HG03354 (cell line): ENCODE measurements around the gene DUOXA2.
"Not testable (repeated sequence)": the region's sequence is repeated elsewhere in the genome, so short reads cannot be mapped to it uniquely, and the experiment has no call there.

Source experiments
- ATAC-seq: cut with Tn5 transposase; IDR thresholded peaks from one replicate; pipeline ENCODE4 v1.9.1; 2021; ENCODE audit warnings: mild to moderate bottlenecking; ENCODE audit not compliant: unreplicated experiment, poor library complexity, severe bottlenecking

Gene DUOXA2

DNA sequence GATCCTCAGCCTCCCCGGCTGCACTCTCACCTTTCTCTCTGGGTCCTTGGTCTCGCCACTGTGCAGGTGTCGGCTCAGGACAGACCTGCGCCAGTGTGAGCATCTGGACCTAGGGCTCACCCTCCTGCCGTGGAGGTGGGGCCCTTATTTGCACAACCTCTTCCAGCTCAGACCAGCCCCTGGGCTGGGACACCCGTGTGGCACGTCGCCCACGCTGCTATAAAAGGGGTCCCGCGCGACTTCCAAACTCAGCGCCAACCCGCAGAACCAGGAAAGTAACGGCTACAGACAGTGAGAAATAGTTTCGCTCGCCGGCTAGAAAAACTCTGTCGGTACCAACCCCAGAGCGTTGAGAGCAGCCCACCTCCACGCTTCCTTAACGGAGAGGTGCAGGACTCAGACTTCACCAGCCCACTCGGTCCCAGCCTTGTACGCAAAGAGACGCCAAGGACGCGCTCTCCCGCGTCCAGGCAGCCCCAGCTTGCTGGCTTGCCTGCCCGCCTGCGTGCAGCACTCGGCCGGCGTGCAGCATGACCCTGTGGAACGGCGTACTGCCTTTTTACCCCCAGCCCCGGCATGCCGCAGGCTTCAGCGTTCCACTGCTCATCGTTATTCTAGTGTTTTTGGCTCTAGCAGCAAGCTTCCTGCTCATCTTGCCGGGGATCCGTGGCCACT, at the start of gene DUOXA2, which contains the start of gene DUOX2:
Gene DUOXA2 (plus strand): TSS at position 251 of the 675 bp plus-strand sequence. CDS start 280 bp downstream, at position 531.
Gene DUOX2 (minus strand): TSS at position 97 of the 675 bp plus-strand sequence. CDS start 761 bp downstream, outside the sequence.
- ATAC-seq: no peak

DNA sequence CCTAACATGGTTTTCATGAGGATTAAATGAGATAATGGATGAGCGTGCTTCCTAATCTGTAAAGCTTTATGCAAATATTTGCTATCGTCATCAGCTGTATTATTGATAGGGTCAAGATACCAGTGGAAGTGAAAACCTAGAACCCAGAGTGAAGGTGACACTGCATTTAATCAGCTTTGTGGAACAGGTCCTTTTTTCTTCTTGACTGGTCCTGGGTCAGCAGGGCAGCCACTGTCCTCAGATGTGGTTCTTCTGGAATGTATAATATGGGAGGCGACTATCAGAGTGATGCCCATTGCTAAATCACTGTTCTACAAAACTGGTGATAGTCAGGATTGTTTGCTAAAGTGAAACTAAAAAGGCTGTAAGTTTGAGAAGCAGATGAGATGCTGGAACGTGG, 49.7 kb upstream of the DUOXA2 start:
- ATAC-seq: no peak

DNA sequence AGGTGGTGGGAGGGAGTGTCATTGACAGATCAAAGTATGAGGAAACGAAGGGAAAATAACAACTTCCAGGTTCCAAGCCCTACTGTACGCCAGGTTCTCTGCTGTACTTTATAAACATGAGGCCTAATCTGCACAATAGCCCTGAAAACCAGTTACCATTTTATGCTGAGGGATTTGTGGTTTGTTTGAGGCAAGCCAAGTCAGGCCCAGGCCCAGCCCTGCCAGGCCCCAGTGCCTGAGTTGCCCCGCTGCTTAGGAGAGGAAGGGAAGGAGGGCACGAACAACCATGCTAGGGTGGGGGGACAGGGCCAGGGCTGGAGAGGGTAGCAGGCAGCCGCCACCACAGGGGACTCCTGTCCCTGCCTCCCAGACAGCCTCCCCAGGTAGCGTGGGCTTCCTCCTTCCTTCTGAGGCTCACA, 44.2 kb upstream of the DUOXA2 start:
- not testable (repeated sequence) for ATAC-seq

DNA sequence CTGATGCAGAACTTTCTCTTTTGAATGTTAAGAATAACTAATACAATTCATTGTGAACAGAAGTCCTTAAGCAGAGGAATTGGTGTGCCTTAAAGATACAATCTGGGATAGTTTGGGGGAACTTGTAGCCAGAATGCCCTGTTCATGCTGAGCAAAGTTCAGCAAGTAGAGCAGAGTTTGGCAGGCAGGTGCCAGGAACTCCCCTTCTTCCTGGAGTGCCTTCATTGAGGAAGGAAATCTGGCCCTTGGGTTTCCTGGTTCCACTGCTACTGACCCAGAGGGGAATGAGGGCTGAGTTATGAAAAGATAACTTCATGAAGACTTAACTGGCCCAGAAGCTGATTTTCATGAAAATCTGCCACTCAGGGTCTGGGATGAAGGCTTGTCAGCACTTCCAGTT, 40.5 kb upstream of the DUOXA2 start:
- not testable (repeated sequence) for ATAC-seq

DNA sequence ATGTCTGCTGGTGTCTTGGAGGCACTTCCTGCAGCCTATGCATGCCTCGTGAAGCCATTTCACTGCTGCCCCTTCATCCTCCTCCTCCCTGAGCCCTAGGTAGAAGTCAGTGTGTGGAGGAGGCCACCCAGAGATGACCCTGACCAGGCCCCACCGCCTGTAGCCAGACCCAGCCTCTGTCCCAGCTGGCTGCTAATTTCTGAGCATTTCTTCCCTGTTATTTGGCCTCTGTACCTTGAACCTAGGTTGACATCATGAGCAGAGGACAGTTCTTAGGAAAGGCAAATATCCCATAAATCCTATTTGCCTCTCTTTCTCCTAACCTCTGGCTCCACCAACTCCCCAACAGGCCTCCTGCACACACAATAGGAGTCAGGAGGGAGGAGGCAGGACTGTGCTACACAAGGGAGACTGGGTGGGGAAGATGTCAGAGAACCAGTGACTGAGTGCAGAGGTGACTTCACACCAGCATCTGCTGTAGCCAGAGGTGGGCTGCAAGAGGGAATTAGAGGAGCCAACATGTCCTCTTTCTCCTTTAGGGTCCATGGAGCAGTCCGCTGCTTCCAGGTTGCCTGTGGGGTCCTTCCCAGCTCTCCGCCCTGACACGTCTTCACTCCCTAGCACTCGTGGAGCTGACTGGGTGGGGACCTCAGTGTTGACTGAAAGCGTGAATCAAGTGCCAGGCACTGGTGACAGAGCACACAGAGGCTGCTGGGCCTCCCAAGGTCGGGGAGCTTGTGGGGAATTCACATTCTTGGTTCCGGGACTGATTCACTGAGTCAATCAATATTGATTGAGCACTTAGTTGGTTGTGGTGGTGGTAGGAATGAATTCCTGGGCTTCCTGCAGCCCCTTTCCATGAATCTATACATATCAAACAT, 38.4 kb upstream of the DUOXA2 start:
- ATAC-seq: not testable (repeated sequence)

DNA sequence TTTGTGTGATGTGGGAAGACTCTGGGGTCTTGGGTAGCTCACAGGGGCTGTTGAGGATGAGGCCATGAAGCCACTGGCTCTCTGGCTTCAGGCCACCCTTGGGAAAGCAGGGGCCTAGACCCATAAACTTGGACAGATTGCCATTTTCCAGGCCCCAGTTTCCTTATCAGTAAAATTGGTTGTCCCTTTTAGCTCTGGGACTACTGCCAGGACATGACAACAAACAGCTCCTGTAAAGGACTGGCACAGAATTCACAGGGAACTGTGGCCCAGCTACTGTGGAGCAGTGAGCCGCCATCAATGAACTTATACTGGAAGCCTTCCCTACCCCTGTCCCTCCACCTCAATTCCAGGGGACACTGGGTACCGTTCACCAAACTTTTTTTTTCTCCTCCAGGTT, 36.7 kb upstream of the DUOXA2 start:
- not testable (repeated sequence) for ATAC-seq

DNA sequence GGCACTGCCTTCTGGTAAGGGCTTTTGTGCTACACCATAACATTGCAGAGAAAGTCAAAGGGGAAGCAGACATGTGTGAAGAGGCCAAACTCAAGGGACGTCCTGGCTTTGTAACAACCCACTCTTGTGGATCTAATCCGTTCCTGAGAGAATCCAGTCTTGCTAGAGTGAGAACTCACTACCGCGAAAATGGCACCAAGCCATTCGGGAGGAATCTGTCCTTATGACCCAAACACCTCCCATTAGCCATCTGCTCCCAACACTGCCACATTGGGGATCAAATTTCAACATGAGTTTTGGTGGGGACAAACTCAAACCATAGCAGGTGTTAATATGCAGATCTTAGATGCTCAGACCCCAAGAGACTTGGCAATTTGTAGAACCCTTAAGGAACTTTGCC, 34.9 kb upstream of the DUOXA2 start:
- ATAC-seq: not testable (repeated sequence)

DNA sequence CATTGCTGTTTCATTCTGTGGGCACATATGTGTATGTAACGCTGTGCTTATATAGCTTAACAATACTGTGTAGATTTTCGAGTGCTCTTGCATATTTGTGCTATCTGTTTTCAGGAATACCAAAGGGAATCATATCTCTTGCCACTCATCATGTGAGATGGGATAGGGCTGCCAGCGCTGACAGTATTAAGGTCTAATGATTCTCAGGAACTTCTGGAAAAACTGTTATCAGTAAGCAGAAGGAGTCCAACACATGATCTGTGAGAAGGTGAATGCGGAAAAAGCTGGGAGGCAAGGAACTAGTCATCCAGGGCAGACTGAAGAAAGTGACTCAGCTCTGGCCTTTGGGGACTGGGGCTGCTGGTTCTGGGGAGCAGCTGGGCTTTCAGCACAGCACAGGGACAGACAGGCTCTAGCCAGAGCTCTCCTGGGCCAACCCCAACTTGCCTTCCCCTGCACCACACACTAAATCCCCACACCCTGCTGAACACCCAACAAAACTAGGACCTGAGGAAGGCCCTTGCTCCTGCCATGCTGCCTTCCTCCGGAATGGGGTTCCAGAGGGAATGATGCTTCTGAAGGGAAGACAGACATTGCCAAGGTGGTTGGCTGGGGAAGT, 34.4 kb upstream of the DUOXA2 start:
- not testable (repeated sequence) for ATAC-seq

DNA sequence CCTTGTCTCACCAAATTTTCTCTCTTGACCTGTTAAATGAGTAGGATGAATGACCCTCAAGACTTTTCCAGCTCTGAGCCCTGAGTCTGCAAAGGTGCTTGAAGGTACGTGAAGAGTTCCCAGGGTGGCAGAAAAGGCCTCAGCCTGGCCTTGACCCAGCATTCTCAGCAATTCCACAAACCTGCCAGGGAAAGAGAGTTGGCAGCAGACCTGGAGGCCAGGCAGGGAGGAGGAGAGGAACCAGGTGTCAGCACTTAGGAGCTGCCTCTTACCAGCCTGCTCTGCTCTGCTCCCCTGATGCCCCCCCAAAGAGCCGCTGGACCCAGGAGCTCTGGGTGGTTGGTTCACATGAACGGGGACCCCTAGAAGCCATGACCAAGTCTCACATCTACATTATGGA, 33.5 kb upstream of the DUOXA2 start:
- not testable (repeated sequence) for ATAC-seq

DNA sequence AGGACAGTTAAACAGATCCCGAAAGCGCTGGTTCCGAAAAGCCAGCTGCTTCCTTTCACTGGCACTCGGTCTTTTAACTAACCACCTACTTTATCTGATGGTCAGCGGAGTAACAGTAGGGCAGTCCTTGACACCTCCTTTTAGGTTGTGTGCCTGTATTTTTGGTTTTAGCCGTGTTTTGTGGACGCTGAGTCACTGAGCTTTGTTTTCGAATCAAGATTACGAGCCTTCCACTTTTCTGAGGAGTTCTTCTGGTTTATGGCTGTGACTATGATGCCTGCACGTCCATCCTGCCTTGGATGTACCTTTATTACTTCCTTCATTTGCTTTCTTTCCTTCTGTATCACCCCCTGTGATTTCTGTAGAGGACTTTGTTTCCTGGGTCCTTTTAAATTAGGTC, 31.7 kb upstream of the DUOXA2 start:
- not testable (repeated sequence) for ATAC-seq

DNA sequence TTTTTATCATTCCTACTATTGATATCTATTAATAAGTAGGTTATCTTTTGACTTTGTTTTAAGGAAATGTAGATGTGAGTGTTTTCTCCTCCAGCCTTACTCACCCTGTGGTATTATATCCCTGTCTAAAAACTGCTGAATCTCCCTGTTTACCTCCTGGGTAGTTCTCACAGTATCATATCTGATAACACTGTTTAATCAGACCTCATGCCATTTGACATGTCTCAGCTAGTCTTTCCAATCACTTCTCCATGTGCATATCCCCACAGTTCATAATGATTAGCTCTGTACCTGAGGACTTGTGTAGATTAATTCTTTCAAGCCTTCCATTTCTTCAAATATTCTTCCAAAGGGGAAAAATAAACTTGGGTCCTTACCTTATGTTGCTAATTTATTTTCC, 30.9 kb upstream of the DUOXA2 start:
- no peak for ATAC-seq

DNA sequence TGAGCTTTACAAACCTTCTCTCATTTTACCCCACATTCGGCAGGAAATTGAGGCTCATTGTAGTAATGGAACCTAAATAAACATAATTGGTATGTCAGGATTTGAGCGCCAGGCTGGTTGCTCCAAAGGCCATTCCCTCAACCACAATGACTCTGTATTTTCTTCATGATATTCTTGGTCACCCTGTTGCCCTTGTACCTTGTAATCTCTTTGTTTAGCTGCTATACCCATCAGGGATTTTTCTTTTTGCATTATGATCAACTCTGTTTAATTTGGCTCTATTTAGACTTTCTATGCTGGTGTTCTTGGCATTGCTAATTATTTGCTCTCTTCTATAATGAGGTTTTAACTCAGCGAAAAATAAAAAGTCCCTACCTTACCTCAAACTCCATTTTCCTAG, 30.0 kb upstream of the DUOXA2 start:
- no peak for ATAC-seq

DNA sequence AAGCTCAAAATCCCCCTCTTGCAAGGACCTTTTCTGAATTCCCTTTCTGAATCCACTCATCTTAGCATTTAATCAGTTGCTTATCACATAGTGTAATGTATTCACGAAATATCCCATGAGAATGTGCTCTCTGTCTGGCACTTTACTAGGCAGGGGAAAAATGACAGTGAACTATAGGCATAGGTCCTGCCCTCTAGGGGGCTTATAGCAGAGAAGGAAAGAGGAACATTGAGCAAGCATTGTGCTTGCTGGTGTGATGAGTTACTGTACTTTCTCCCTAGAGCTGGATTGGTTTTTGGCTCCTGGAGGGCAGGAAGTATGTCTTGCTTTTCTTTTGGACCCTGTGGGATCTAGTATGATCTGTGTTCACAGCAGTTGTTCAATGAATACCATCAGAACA, 26.6 kb upstream of the DUOXA2 start:
- ATAC-seq: no peak

DNA sequence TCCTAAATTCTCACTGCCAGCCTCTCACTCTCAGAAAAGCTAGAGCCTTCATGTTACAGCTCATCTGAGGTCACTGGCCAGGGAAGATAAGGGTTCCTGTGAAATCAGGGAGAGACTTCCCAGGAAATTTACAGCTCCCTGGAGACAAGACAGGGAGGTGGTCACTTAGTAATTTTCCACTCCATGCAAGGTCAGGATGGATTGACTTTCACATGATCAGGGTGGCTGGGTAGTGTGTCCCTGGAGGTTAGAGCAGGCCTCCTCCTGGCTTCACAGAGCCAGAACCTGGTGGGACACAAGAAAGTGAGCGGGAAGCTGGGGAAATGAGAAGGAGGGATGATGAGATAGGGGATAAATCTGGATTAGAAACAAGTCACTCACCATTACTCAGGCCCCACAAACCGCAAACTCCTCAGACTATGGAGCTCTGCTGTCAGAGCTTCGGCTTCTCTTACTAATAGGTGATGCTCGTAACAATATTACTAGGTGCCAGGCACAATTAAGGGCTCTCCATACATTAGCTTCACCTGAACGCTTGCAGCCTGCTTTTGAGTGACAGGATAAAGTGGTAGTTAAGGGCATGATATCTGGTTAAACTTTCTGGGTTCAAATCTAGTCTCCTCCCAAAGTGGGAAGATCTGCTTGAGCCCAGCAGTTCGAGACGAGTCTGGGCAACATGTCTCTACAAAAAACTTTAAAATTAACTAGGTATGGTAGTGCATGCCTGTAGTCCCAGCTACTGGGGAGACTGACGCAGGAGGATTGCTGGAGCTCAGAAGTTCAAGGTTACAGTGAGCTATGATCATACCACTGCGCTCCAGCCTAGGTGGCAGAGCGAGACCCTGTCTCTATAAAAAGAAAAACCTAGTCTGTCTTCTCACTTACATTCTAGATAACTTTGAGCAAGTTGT, 25.1 kb upstream of the DUOXA2 start:
- no peak for ATAC-seq

DNA sequence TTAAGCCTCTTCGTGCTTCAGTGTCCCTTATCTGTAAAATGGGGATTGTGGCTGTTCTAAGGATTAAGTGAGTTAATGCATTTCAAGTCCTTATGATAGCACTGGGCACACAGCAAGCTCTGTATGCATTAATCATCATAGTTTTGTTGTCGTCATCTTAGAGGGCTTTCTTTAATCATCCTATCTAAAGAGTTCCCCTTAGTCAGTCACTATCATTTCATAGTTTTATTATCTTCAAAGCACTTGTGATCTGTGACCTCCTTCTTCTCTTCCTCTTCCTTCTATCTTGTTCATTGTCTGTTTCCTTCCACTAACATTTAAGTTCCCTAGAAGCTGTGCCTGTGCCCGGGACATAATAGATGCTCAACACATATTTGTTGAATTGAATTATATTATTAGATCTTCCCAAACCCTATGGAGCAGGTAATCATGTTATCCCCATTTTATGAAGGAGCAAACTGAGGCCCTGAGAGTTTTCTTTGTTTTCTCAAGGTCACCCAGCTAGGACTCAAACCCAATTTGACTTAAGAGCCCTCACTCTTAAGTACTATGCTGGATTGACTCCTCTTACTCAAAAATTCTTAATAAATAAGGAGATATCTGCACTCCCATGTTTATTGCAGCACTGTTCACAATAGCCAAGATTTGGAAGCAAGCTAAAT, 24.3 kb upstream of the DUOXA2 start:
- no peak for ATAC-seq

DNA sequence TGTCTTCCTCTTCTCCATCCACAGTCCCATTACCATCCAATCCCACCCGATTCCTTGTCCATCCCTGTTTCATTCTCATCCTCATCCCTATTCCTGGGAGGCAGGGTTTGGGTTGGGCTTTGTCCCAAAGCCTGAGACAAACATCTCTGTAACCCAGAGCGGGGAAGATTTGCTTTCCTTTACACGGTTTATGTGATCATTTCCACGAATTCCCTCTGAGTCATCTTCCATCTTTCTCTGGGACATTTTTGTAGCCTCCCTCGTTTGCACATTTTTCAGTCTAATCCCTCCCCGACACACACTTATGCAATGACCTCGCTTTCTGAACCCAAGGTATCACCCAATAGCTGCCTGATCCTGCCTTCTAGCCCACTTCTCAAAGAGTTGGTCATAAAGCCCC, 23.0 kb upstream of the DUOXA2 start:
- no peak for ATAC-seq

DNA sequence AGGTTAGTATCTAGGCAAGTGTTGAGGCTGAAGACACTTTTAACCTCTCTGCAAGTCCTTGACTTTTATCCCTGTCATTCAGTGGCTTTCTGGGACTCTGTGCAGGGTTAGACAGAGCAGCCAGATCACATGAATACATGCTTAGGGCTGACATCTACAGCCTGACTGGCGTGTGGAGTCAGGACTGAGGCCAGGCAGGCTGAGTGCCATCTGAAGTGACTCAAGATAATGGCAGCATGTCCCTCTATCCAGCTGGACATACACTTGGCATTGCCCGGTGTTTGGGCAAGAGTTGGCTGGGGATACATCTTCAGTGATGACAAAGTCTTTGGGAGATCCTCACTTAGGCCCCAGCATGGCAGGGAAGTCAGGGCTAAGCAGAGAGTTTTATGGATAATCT, 22.6 kb upstream of the DUOXA2 start:
- no peak for ATAC-seq

DNA sequence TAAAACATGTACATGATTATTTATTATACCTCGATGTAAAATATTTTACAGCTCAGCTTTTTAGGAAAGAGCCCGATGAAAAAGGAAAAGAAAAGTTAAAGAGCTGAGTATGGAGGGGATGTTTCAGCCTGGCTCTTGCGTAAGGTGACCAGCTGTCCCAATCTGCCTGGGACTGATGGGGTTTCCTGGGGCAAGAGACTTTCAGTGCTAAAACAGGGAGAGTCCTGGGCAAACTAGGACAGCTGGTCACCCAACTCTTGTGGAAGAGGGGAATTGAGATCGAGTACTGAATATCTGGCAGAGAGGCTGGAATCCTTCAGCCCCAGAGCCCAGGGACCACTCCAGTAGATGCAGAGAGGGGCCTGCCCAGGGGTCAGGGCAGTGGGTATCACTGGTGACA, 21.1 kb upstream of the DUOXA2 start:
- ATAC-seq: no peak
